ENCODE results near the gene MYF6.

MYF6 gene

DNA sequence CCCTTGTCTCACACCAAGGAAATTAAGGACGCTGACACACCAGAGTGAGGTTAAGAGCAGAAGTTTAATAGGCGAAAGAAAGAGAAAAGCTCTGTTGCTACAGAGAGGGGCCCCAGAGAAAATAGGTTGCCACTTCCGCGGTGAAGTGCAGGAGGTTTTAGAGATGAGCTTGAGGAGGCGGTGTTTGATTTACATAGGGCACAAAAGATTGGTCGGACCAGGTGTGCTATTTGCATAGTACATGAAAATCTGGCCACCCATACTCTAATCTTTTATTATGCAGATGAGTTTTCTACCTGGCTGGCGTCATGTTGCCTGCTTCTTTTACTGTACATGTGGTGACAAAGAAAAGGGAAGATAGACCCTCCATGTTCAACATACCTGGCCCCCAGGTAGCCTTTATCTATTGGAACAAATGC, 23.3 kb upstream of the MYF6 start:
- no peaks in the 10 kb centered on the region for H3K79me2 ChIP-seq (ENCODE audit: insufficient read depth, low read length)
- no peak overlapping the region for H2AFZ ChIP-seq (ENCODE audit: low read depth, low read length, severe bottlenecking)
- H3K36me3 ChIP-seq (ENCODE audit: low read length), result no peaks in the 10 kb centered on the region
- no peak overlapping the region for H3K4me2 ChIP-seq (ENCODE audit: low read depth, low read length, poor library complexity, severe bottlenecking)
- no peak for TF ChIP-seq EZH2phosphoT487 (conservative IDR thresholded peaks at IDR 0.05; ENCODE audit: low read length)
- TF ChIP-seq, protein P1, sequence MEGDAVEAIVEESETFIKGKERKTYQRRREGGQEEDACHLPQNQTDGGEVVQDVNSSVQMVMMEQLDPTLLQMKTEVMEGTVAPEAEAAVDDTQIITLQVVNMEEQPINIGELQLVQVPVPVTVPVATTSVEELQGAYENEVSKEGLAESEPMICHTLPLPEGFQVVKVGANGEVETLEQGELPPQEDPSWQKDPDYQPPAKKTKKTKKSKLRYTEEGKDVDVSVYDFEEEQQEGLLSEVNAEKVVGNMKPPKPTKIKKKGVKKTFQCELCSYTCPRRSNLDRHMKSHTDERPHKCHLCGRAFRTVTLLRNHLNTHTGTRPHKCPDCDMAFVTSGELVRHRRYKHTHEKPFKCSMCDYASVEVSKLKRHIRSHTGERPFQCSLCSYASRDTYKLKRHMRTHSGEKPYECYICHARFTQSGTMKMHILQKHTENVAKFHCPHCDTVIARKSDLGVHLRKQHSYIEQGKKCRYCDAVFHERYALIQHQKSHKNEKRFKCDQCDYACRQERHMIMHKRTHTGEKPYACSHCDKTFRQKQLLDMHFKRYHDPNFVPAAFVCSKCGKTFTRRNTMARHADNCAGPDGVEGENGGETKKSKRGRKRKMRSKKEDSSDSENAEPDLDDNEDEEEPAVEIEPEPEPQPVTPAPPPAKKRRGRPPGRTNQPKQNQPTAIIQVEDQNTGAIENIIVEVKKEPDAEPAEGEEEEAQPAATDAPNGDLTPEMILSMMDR (IDR thresholded peaks at IDR 0.05; ENCODE audit: insufficient read depth, low read length, poor library complexity, severe bottlenecking), result no peak
- H3K27me3 ChIP-seq (ENCODE audit: low read length), result no peaks in the 10 kb centered on the region
- no peaks in the 10 kb centered on the region for H4K20me1 ChIP-seq (ENCODE audit: low read depth, low read length)
- no peak overlapping the region for H3K9ac ChIP-seq (ENCODE audit: low read length)
- H3K9me2 ChIP-seq (replicated peaks; ENCODE audit: insufficient read depth, low read length), result no peaks in the 10 kb centered on the region
- no peak overlapping the region for H3K27ac ChIP-seq (ENCODE audit: low read depth, low read length)
- H3K4me3 ChIP-seq (ENCODE audit: insufficient read depth, low read length, poor library complexity, severe bottlenecking), result no peak overlapping the region
- no peaks in the 10 kb centered on the region for H3K9me3 ChIP-seq (ENCODE audit: insufficient read depth, low read length)
- no peaks in the 10 kb centered on the region for H3F3A ChIP-seq (ENCODE audit: insufficient read depth)

DNA sequence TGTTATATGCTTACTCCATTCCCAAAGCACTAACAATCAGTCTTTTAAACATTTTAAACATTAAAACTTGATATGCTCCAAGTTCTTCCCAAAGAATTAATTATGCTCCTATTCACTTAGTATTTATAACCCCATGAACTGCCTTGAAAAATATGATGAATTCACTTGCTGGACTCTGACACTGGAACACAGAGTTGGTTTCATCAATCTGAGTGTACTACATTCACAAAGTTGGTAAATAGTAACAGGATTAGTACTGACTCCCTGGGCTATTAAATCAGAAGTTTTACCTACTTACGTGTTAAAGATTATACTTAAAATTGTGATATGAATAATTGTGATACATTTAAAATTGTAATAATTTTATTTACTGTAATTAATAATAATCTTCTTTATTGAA, 17.3 kb upstream of the MYF6 start:
- Histone ChIP-seq H3K9me2 (replicated peaks; ENCODE audit: insufficient read depth, low read length) (peaks cover 3% of the 10 kb centered on the region; the same call in 1 of the 2 replicates), H3K27me3 (ENCODE audit: low read length) (no peaks in the 10 kb centered on the region), H2AFZ (ENCODE audit: low read depth, low read length, severe bottlenecking) (no peak overlapping the region), H3K9ac (ENCODE audit: low read length) (no peak overlapping the region), H3K79me2 (ENCODE audit: insufficient read depth, low read length) (no peaks in the 10 kb centered on the region), H4K20me1 (ENCODE audit: low read depth, low read length) (no peaks in the 10 kb centered on the region), H3F3A (ENCODE audit: insufficient read depth) (no peaks in the 10 kb centered on the region), H3K9me3 (ENCODE audit: insufficient read depth, low read length) (no peaks in the 10 kb centered on the region), H3K4me2 (ENCODE audit: low read depth, low read length, poor library complexity, severe bottlenecking) (no peak overlapping the region), H3K4me3 (ENCODE audit: insufficient read depth, low read length, poor library complexity, severe bottlenecking) (no peak overlapping the region), H3K36me3 (ENCODE audit: low read length) (no peaks in the 10 kb centered on the region), H3K27ac (ENCODE audit: low read depth, low read length) (no peak overlapping the region)
- TF ChIP-seq EZH2phosphoT487 (conservative IDR thresholded peaks at IDR 0.05; ENCODE audit: low read length), result no peak
- TF ChIP-seq, protein P1 (IDR thresholded peaks at IDR 0.05; ENCODE audit: insufficient read depth, low read length, poor library complexity, severe bottlenecking), result no peak

GRCh38 chr12:80690513-80690912, 16.9 kb upstream of the MYF6 start:
- Histone ChIP-seq H4K20me1 (ENCODE audit: low read depth, low read length) (no peaks in the 10 kb centered on the region), H3K27ac (ENCODE audit: low read depth, low read length) (no peak overlapping the region), H2AFZ (ENCODE audit: low read depth, low read length, severe bottlenecking) (no peak overlapping the region), H3K36me3 (ENCODE audit: low read length) (no peaks in the 10 kb centered on the region), H3K4me2 (ENCODE audit: low read depth, low read length, poor library complexity, severe bottlenecking) (no peak overlapping the region), H3K4me3 (ENCODE audit: insufficient read depth, low read length, poor library complexity, severe bottlenecking) (no peak overlapping the region), H3K9me2 (replicated peaks; ENCODE audit: insufficient read depth, low read length) (peaks cover 3% of the 10 kb centered on the region; the same call in 1 of the 2 replicates), H3K27me3 (ENCODE audit: low read length) (no peaks in the 10 kb centered on the region), H3K9ac (ENCODE audit: low read length) (no peak overlapping the region), H3F3A (ENCODE audit: insufficient read depth) (no peaks in the 10 kb centered on the region), H3K79me2 (ENCODE audit: insufficient read depth, low read length) (no peaks in the 10 kb centered on the region), H3K9me3 (ENCODE audit: insufficient read depth, low read length) (no peaks in the 10 kb centered on the region)
- TF ChIP-seq, protein P1 (IDR thresholded peaks at IDR 0.05; ENCODE audit: insufficient read depth, low read length, poor library complexity, severe bottlenecking), result no peak
- TF ChIP-seq EZH2phosphoT487 (conservative IDR thresholded peaks at IDR 0.05; ENCODE audit: low read length), result no peak
